ENCODE measurements around the gene TEDC1.

DNA sequence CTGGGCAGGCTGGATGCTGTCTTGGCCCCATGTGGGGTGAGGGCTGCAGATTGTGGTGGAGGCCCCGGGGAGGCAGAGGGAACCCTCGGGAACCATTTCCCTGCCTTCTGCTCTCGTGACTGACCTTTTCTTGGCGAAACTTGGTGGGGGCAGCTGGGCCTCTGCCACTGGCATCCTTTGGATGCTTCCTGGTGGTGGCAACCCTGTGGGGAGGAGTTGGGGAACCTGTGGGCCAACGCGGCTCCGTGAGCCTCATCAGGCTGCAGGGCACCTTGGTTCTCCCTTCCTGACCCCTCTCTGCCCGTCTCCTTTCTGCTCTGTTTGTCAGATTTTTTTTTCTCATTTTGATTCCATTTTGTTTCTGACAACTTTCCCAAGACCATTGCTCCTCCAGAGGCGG lies 49.8 kb downstream of the TEDC1 start:
- TF ChIP-seq CTCF (IDR thresholded peaks at IDR 0.05 in 4 of 5, conservative IDR thresholded peaks at IDR 0.05 in 1 of 5) (no peak), POLR2A (IDR thresholded peaks at IDR 0.05) (no peak)

Data from gastrocnemius medialis (tissue), 4 donors.